GM10847 (cell line): ENCODE results near the gene RANBP10.
A peak's percentile ranks its signal among the peaks of the same experiment; 100 is the strongest.

ENCODE experiments used
- POLR2A ChIP-seq: IDR thresholded peaks from 2 replicates; pipeline ENCODE4 v1.6.1; 2011; ENCODE audit not compliant: insufficient read length; ENCODE audit errors: extremely low read depth

RANBP10 gene

DNA sequence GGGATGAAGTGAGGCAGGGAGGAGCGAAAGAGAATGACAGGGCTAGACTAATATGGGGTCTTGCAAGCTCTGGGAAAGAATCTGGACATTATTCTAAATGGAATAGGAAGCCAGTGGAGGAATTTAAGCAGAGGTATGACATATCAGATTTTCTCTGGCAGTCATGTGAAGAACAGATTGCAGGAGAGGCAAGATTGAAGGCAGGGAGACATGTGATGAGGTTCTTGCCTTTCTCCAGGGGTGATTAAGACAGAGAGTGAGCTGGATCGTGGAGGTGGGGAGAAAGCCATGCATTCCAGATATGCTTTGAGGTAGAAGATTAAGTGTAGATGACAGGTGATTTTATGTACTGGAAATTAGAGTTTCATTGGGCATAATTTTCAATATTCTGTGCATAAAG lies 31.5 kb upstream of the RANBP10 start:
- no peak for TF ChIP-seq POLR2A

DNA sequence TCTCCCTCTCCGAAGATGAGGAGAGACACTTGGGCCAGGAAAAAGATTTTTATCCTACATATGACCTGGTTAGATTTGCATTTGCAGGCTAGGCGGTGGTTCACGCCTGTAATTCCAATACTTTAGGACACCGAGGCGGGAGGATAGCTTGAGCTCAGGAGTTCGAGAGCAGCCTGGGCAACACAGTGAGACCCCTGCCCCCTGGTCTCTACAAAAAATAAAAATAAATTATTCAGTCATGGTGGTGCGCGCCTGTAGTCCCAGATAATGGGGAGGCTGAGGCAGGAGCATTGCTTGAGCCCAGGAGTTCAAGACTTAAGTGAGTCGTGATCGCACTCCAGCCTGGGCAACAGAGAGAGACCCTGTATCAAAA lies 27.9 kb upstream of the RANBP10 start:
- no peak for TF ChIP-seq POLR2A

DNA sequence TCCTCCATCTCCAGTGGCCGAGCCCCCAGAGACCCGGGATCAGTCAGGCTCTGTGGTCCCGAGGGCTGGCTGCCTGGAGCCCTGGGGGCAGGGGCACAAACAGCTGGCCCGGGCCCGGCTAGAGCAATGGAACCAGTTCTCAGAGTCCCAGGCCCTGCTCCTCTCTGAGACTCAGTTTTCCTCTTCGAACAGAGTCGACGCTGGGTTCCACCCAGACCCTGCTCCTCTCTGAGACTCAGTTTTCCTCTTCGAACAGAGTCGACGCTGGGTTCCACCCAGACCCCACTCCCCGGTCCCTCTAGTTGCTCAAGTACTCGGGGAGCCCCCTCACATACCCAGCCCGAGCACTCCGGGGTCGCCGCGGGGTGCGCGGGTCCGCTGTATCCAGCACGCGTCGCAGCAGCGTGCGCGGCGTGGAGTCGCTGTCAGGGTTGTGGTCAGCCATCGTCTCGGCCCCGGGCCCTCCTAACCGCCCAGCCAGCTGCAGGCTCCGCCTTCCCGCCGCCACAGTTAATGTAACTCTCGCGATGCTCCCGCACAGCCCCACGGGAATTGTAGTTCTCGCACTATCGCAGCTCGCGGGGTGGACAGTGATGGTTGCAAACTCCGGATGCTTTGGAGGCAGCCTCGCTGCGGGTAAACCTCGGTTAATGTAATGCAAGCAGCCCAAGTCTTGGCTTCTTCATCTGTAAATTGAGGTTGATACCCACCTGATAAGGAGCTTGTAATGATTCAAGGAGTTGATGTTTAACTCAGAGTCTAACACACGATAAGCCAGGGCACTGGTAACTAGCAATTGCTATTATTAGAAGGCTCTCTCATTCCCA lies 27.3 kb upstream of the RANBP10 start:
- TF ChIP-seq POLR2A, result peak; percentile 79

DNA sequence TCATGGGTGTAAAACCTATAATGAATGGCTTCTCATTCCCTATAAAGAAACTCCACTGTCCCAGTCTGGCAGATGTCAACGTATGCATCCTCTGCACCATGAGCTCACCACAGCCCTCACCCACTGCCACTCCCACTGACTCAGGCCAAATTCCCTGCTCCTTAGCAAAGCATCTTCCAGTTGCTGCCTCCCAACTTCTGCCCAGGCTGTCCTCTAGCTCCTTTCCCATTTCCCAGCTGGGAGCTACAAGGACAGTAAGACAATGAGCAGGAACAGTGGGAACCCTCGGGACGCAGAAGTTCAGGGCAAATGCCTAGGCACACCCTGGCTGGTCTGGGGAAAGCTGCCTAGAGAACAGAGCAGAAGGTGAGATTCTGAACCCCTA lies 26.7 kb upstream of the RANBP10 start:
- no peak for TF ChIP-seq POLR2A

DNA sequence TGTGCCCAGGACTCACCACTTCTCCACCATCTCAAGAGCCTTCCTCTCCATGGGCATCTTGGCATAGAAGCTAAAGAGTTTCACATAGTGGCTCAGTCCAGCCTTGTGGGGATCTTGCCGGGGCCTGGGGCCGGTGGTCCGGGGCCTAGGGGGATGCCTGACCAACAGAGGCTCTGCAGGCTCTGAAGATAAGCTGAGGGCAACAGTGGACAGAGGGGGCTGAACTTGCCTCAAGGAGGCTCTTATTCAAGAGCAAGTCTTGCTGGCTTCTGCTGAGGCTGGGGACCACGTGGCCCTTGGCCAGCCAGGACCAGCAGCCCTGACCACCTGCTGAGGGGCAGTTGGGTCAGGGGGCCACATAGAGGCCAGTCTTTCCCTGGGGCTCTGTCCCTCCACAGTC lies 22.3 kb upstream of the RANBP10 start:
- no peak for TF ChIP-seq POLR2A

DNA sequence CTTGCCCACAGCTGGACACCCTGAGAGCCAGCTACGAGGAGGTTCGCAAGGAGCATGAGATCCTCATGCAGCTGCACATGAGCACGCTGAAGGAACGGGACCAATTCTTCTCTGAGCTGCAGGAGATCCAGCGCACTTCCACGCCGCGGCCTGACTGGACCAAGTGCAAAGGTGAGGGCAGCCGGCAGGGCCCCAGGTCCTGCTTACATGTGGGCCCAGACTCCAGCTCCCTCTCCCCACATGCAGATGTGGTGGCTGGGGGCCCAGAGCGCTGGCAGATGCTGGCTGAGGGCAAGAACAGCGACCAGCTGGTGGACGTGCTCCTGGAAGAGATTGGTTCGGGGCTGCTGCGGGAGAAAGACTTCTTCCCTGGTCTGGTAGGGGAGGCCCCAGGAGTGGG lies 19.5 kb upstream of the RANBP10 start:
- TF ChIP-seq POLR2A, result no peak

DNA sequence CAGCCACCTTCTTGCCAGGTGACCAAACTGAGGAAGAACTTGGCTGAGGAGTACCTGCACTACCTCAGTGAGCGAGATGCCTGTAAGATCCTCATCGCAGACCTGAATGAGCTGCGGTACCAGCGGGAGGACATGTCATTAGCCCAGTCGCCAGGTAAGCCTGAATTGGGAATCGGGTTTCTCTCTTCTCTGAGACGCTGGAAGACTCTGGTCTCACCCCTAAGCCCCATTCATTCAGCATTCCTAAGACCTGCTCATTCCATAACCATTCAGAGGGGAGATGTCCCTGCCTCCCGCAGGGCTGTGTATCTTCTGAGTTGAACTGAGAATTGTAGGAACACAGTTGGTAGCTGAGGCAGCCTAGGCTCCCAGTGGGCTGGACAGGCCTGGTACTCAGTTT lies 18.8 kb upstream of the RANBP10 start:
- no peak for TF ChIP-seq POLR2A

DNA sequence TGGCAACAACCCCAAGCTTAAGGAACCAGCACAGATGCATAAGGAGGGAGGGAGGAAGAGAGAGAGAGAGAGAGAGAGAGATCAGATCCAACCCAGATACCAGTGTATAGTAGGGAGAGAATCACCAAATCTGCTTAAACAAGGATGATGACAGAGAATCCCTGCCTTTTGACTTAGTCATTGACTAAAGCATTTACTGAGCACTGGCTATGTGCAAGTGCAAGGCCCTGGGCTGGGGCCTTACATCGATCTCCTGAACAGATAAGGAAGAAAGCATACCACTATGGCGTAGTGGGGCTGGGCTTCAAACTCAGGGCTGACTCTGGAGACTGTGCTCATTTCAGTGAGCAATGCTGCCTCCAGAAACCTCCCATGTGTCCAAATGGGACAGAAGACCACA lies 16.2 kb upstream of the RANBP10 start:
- TF ChIP-seq POLR2A, result no peak

DNA sequence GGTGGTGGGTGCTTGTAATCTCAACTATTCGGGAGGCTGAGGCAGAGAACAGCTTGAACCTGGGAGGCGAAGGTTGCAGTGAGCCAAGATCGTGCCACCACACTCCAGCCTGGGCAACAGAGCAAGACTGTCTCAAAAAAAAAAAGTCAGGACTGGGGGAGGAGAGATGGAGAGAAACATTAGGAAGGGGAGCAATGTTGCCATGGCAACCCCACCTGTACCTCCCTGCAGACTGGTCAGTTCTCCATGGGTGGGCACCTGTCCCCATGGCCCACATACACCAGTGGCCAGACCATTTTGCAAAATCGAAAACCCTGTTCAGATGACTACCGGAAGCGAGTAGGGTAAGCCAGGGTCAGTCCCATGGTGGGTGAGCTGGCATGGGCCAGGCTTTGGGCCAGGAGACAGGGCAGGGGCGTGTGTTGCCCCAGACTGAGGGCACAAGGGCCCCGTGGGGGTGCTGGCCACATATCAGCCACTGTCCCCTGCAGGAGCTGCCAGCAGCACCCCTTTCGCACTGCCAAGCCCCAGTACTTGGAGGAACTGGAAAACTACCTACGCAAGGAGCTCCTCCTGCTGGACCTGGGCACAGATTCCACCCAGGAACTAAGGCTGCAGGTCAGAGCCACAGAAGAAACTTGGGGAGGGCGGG lies 14.4 kb upstream of the RANBP10 start:
- TF ChIP-seq POLR2A, result no peak

DNA sequence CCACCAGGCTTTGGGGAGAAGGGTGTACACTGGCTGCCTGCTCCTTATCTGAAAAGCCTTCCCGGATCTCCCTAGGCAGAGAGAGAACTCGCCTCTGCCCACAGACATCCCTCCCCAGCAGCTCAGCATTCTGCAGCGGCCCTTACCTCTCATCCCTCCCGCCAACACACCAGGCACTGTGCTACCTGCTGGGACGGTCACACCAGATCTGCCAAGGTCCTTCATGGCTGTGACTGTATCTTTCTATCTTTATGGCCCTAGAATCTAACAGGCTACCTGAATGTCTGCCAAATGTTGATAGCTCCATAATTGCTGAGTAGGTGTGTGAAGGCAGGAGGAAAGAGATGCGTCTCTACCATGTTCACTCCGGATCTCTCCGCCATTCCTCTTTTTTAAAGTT lies 8.2 kb upstream of the RANBP10 start:
- no peak for TF ChIP-seq POLR2A

DNA sequence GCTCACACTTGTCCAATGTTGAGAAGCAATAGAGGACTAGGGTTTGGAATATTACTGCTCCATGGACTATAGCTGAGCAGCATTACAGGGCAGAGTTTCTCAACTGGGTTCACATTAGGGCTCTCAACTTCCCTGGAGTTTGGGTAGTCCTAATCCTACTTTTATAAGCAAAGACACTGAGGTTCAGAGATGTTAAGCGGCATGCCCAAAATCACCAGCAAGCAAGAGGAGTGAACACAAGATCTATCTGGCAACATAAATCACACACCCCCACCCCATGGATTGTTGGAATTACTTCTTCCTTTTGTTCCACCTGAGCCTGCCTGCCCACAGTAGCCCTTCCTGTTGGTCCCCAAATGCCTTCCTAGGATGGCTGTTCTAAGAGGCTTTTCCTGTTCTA lies 5.5 kb upstream of the RANBP10 start:
- TF ChIP-seq POLR2A, result no peak

DNA sequence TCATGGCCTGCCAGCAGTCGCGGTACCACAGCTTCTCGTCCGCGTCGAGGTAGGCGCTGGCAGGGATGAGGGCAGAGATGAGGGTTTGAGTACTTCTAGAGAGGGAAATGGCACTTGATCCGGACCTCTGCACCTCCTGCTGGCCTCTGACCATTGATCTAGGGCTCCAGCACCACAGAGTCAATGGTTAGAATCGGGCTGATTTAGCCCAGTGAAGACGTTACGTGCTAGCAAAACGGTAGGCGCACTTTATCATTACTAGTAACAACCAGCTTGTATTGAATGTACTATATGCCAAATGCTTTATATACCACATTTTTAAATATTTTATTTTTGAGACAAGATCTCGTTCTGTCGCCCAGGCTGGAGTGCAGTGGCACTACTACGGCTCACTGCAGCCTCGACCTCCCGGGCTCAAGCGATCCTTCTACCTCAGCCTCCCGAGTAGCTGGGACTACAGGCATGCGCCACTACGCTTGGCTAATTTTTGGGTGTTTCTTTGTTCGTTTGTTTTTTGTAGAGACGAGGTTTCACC lies 855 bp upstream of the RANBP10 start:
- no peak for TF ChIP-seq POLR2A

DNA sequence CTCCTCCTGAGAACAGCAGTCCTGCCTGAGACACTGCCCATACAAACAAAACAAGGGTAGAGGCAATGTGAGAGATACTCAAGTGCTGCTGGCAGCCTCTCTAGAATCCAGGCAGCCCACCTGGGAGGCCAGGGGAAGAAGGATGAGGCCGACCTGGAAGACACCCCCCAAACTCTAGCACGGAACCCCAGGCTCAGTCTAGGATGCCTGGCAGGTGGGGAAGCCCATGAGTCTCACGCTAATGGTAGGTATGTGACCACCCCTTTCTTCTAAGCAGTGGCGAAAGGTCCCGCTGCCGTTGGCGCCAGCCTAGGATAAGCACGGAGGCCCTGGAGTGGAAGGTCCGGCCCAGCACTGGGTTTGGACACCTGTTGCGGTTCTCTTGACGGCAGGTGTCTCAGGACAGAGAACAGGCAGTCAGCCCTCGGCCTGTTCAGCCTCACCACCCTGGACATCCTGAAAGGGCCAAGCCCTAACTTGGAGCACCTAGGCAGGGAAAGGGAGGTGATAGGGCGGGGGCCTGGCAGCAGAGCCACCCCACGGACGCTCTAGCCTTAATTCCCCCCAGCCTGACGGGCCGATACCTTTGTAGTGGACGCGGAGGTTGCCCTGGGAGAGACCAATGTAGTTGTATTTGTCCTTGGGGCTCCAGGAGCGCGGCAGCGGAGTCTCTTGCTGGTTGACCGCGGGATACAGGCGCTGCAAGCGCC lies 487 bp downstream of the RANBP10 start:
- no peak for TF ChIP-seq POLR2A

DNA sequence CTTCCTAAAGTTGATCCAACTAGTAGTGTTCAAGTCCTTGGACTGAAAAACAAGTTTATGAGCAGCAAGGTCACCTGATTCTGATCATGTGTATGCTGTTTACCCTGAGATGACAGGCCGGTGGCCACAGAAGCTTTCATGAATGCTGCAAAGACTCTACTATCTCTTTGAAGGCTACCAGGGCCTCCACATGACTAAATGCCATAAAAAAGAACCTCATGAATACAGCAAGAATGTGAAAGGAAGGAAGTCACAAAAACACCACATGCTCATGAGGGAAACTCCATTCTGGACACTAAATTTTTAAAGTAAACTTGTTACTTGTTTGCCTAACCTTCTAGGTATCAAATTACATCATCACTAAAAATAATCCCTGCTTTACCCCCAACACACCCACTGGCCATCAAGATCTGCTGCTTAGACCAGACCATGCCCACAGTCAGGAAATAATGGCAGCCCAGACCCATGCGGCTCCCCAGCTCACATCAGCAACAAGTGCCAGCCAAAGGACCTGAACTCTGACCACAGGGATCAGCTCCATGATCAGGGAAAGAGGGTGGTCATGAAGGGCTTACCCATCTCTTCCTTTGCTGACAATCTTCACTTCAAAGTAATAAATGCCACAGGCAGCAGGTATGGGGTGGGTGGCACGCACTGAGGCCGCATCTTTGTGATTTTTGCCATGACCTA lies 1.4 kb downstream of the RANBP10 start:
- no peak for TF ChIP-seq POLR2A

DNA sequence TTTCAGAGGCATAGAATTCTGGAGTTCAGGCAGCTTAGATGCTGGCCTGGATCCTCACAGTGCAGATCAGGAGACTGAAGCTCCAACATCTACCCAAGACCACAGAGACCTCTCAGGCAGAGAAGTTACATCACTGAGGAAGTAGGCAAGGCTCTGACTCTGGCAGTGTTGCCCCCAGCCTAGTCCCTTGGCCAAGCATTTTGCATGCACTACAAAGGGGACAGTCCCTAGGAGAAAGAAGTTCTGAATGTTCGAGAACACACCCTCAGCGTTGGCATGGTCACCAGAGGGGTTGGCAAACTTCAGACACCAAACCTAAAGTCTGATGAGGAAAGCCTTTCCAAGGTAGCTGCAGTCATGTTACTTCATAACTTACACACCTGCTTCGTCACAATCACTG lies 2.5 kb downstream of the RANBP10 start:
- no peak for TF ChIP-seq POLR2A
